ENCODE data around the gene EMSY. TPM values are rescaled to one million over a fixed set of nuclear protein-coding genes. Genes with fewer than 3 reads are reported as not detected.
A peak's percentile ranks its signal among the peaks of the same experiment; 100 is the strongest.

The EMSY gene
- polyA plus RNA-seq, 6 donors from 2014 or later = 15.0 to 26.8 (median 22.2) TPM

- H3K27me3 Mint-ChIP-seq = no peaks in the 10 kb centered on the region
- DNase-seq (no peak), ATAC-seq (ENCODE audit: low read depth in 2 of 2) (no peak)
- no peaks in the 10 kb centered on the region for H3K9me3 Mint-ChIP-seq
- H3K27ac Mint-ChIP-seq = no peak overlapping the region
- peaks cover 0 to 2% (median 0%) of the 10 kb centered on the region in 3 donors for H3K4me1 Mint-ChIP-seq
- no peak overlapping the region for H3K4me3 Mint-ChIP-seq
- no peaks in the 10 kb centered on the region for H3K36me3 Mint-ChIP-seq
Measured at GRCh38 chr11:76436020-76436419, 8.8 kb upstream of the EMSY start.

GRCh38 chr11:76443268-76443980 lies 1.4 kb upstream of the EMSY start:
- Mint-ChIP-seq H3K4me3 (peak overlapping the region; percentile 90 to 99 (median 96)), H3K27me3 (no peaks in the 10 kb centered on the region)

GRCh38 chr11:76444065-76444383 lies 794 bp upstream of the EMSY start:
- DNase-seq (no peak), ATAC-seq (ENCODE audit: low read depth in 2 of 2) (no peak)
- Mint-ChIP-seq H3K4me3 (peak overlapping the region; percentile 90 to 99 (median 96)), H3K27me3 (no peaks in the 10 kb centered on the region), H3K4me1 (peaks cover 36 to 43% (median 38%) of the 10 kb centered on the region in 3 donors), H3K9me3 (no peaks in the 10 kb centered on the region), H3K27ac (peak overlapping the region; percentile 94 to 99 (median 97)), H3K36me3 (peaks cover 0 to 3% of the 10 kb centered on the region in 2 donors)

More at GRCh38 chr11:76443268-76443980, 1.4 kb upstream of the EMSY start:
- no peak for DNase-seq
- no peaks in the 10 kb centered on the region for H3K9me3 Mint-ChIP-seq
- H3K36me3 Mint-ChIP-seq = no peaks in the 10 kb centered on the region
- peaks cover 34 to 39% (median 36%) of the 10 kb centered on the region in 3 donors for H3K4me1 Mint-ChIP-seq
- peak overlapping the region; percentile 91 to 99 (median 96) for H3K27ac Mint-ChIP-seq
- ATAC-seq (ENCODE audit: low read depth in 2 of 2) = no peak

GRCh38 chr11:76445121-76446084 lies 585 bp downstream of the EMSY start:
- H3K4me1 Mint-ChIP-seq = peaks cover 36 to 44% (median 43%) of the 10 kb centered on the region in 3 donors
- peaks cover 0 to 4% of the 10 kb centered on the region in 2 donors for H3K36me3 Mint-ChIP-seq
- no peaks in the 10 kb centered on the region for H3K27me3 Mint-ChIP-seq
- no peaks in the 10 kb centered on the region for H3K9me3 Mint-ChIP-seq
- DNase-seq = peak; percentile 20
- peak overlapping the region; percentile 90 to 99 (median 96) for H3K4me3 Mint-ChIP-seq
- peak; percentile 3 to 5 for ATAC-seq (ENCODE audit: low read depth in 2 of 2)
- H3K27ac Mint-ChIP-seq = peak overlapping the region; percentile 94 to 99 (median 97)

- Mint-ChIP-seq H3K36me3 (peaks cover 0 to 8% of the 10 kb centered on the region in 2 donors), H3K27ac (peak overlapping the region in 1 of 6 donors; percentile 40), H3K9me3 (no peaks in the 10 kb centered on the region), H3K27me3 (no peaks in the 10 kb centered on the region), H3K4me1 (peaks cover 27 to 38% (median 31%) of the 10 kb centered on the region in 3 donors), H3K4me3 (peak overlapping the region in 1 of 8 donors; percentile 3)
- ATAC-seq (ENCODE audit: low read depth in 2 of 2) (no peak), DNase-seq (no peak)
Measured at GRCh38 chr11:76448506-76448905, 3.7 kb downstream of the EMSY start.

GRCh38 chr11:76453248-76453647 lies 8.4 kb downstream of the EMSY start:
- Mint-ChIP-seq H3K4me3 (no peak overlapping the region), H3K4me1 (peaks cover 2 to 11% (median 8%) of the 10 kb centered on the region in 3 donors), H3K27ac (peak overlapping the region in 1 of 6 donors; percentile 3), H3K9me3 (no peaks in the 10 kb centered on the region), H3K27me3 (no peaks in the 10 kb centered on the region), H3K36me3 (peaks cover 0 to 8% of the 10 kb centered on the region in 2 donors)
- DNase-seq (no peak), ATAC-seq (ENCODE audit: low read depth in 2 of 2) (no peak)

GRCh38 chr11:76455331-76455730 lies 10.5 kb downstream of the EMSY start:
- DNase-seq (no peak), ATAC-seq (ENCODE audit: low read depth in 2 of 2) (no peak)
- no peaks in the 10 kb centered on the region for H3K9me3 Mint-ChIP-seq
- peaks cover 0 to 4% of the 10 kb centered on the region in 2 donors for H3K36me3 Mint-ChIP-seq
- H3K4me3 Mint-ChIP-seq = no peak overlapping the region
- H3K4me1 Mint-ChIP-seq = peaks cover 0 to 6% (median 2%) of the 10 kb centered on the region in 3 donors
- H3K27ac Mint-ChIP-seq = peak overlapping the region in 1 of 6 donors; percentile 53
- H3K27me3 Mint-ChIP-seq = no peaks in the 10 kb centered on the region

- DNase-seq (no peak), ATAC-seq (ENCODE audit: low read depth in 2 of 2) (no peak)
- H3K4me3 Mint-ChIP-seq = no peak overlapping the region
- H3K4me1 Mint-ChIP-seq = peaks cover 0 to 10% (median 6%) of the 10 kb centered on the region in 3 donors
- no peaks in the 10 kb centered on the region for H3K9me3 Mint-ChIP-seq
- no peak overlapping the region for H3K27ac Mint-ChIP-seq
- no peaks in the 10 kb centered on the region for H3K27me3 Mint-ChIP-seq
- peaks cover 0 to 4% of the 10 kb centered on the region in 2 donors for H3K36me3 Mint-ChIP-seq
Measured at GRCh38 chr11:76455931-76456330, 11.1 kb downstream of the EMSY start.

- no peak for DNase-seq
- Mint-ChIP-seq H3K4me3 (no peak overlapping the region), H3K36me3 (peaks cover 0 to 4% of the 10 kb centered on the region in 2 donors), H3K4me1 (peaks cover 0 to 11% (median 6%) of the 10 kb centered on the region in 3 donors), H3K27me3 (no peaks in the 10 kb centered on the region), H3K9me3 (no peaks in the 10 kb centered on the region), H3K27ac (no peak overlapping the region)
- no peak for ATAC-seq (ENCODE audit: low read depth in 2 of 2)
Measured at GRCh38 chr11:76456571-76456970, 11.8 kb downstream of the EMSY start.

- peaks cover 5 to 16% of the 10 kb centered on the region in 2 donors for H3K36me3 Mint-ChIP-seq
- no peak overlapping the region for H3K27ac Mint-ChIP-seq
- no peaks in the 10 kb centered on the region for H3K9me3 Mint-ChIP-seq
- H3K4me3 Mint-ChIP-seq = no peak overlapping the region
- no peak for DNase-seq
- no peak for ATAC-seq (ENCODE audit: low read depth in 2 of 2)
- H3K27me3 Mint-ChIP-seq = no peaks in the 10 kb centered on the region
- H3K4me1 Mint-ChIP-seq = peaks cover 4 to 11% (median 5%) of the 10 kb centered on the region in 3 donors
Measured at GRCh38 chr11:76459299-76459698, 14.5 kb downstream of the EMSY start.

GRCh38 chr11:76459846-76460245 lies 15.0 kb downstream of the EMSY start:
- DNase-seq (no peak), ATAC-seq (ENCODE audit: low read depth in 2 of 2) (no peak)
- no peaks in the 10 kb centered on the region for H3K27me3 Mint-ChIP-seq
- H3K27ac Mint-ChIP-seq = no peak overlapping the region
- H3K9me3 Mint-ChIP-seq = no peaks in the 10 kb centered on the region
- H3K4me1 Mint-ChIP-seq = peaks cover 4 to 11% (median 5%) of the 10 kb centered on the region in 3 donors
- H3K36me3 Mint-ChIP-seq = peaks cover 10 to 16% of the 10 kb centered on the region in 2 donors
- no peak overlapping the region for H3K4me3 Mint-ChIP-seq

- Mint-ChIP-seq H3K9me3 (no peaks in the 10 kb centered on the region), H3K4me1 (peaks cover 4 to 11% (median 5%) of the 10 kb centered on the region in 3 donors), H3K4me3 (no peak overlapping the region), H3K36me3 (peaks cover 19 to 24% of the 10 kb centered on the region in 2 donors), H3K27ac (peak overlapping the region in 3 of 6 donors; percentile 17 to 69 (median 25)), H3K27me3 (no peaks in the 10 kb centered on the region)
- DNase-seq (no peak), ATAC-seq (ENCODE audit: low read depth in 2 of 2) (no peak)
Measured at GRCh38 chr11:76462317-76462716, 17.5 kb downstream of the EMSY start.

GRCh38 chr11:76465701-76466100 lies 20.9 kb downstream of the EMSY start:
- H3K4me1 Mint-ChIP-seq = peaks cover 4 to 9% (median 5%) of the 10 kb centered on the region in 3 donors
- DNase-seq = no peak
- no peak overlapping the region for H3K4me3 Mint-ChIP-seq
- H3K36me3 Mint-ChIP-seq = peaks cover 20 to 24% of the 10 kb centered on the region in 2 donors
- no peaks in the 10 kb centered on the region for H3K27me3 Mint-ChIP-seq
- no peaks in the 10 kb centered on the region for H3K9me3 Mint-ChIP-seq
- peak overlapping the region in 2 of 6 donors; percentile 38 to 55 for H3K27ac Mint-ChIP-seq
- ATAC-seq (ENCODE audit: low read depth in 2 of 2) = no peak

Data from naive B cell (primary cell).